HG03469 (cell line): ENCODE data around the gene UBE2H.

Source experiments
- ATAC-seq: cut with Tn5 transposase; IDR thresholded peaks from one replicate; pipeline ENCODE4 v1.9.1; 2021; ENCODE audit warnings: mild to moderate bottlenecking, moderate library complexity, moderate number of reproducible peaks; ENCODE audit not compliant: unreplicated experiment

Gene UBE2H

DNA sequence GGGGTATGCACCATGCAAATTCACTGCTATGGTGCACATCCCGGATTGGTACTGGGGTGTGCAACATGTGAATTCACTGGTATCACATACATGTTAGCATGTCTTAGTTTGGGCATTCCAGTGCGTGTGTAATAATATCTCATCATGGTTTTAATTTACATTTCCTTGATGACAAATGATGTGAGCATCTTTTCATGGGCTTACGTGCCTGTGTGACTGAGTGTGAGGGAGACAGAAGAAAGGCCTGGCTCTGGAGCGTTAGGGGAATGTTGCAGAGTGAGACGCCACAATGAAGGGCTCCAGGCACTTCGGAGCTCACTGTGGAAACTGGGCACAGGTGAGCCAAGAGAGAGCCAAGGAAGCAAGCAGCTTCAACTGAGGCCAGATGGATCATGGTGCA lies 162.6 kb downstream of the UBE2H start:
- ATAC-seq, result no peak

- ATAC-seq, result no peak
Observed at GRCh38 chr7:129789652-129790051, 163.1 kb downstream of the UBE2H start.

DNA sequence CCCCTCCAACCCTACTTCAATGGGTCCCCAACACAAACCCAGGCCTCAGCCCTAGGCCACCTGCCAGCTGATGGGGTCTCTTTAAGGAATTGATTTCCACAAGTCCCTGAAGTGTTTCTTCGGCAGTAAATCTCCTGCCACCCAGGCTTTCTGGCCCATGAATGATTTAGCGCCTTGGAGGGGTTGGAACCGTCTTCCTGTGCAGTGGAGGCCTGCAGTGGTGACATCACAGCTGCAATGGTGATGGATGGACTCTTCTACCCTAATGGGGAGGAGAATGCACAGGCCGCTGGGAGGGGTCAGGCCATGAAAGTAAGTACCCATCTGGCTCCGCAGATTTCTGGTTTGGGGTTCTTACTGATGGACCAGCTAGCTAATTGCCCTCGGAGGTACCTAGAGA lies 163.8 kb downstream of the UBE2H start:
- no peak for ATAC-seq

- ATAC-seq, result no peak
Observed at GRCh38 chr7:129786825-129787563, 165.8 kb downstream of the UBE2H start.

- no peak for ATAC-seq
Observed at GRCh38 chr7:129785685-129786514, 166.9 kb downstream of the UBE2H start.

DNA sequence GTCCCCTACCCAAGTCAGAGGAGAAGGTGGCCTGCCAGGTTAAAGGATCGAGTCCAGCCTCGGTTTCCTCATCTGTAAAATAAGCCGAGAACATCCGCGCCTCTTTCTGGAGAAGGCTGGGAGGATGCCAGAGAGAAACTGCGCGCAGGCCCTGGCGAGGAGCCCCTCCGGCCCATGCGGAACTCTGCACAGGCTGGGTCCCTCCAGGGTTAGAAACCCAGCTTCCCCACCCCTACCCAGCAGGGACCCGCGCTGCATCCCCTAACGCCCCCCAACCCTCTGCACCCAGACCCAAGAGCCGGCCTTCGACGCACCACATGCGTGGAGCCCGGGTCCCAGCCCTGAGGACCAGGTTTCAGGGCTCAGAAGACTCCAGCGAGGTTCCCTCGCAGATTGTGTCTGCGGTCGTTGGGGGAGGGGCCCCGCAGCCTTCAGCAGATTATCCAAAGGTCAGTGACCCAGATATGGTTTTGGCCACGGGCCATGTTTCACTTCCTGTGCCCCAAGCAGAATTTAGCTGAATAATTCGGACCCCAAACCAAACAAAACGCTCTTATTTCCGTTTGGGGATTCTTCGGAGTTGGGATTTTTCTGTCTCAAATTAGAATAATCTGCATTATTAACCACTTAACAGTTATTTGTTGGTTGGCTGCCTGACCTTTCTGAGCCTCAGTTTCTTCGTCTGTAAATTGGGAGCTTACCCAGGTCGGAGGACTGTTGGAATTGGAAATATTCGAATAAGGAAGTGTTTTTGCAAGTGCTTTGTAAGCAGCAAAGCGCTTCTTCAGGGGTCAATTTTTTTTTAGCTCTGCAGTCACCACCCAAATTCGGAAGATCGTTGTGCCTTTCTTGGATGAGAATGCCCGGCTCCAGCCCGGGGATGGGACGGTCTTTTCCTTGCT lies 167.7 kb downstream of the UBE2H start:
- no peak for ATAC-seq

GRCh38 chr7:129784437-129784782 lies 168.3 kb downstream of the UBE2H start:
- ATAC-seq, result no peak

GRCh38 chr7:129783584-129783919 lies 169.2 kb downstream of the UBE2H start:
- no peak for ATAC-seq

DNA sequence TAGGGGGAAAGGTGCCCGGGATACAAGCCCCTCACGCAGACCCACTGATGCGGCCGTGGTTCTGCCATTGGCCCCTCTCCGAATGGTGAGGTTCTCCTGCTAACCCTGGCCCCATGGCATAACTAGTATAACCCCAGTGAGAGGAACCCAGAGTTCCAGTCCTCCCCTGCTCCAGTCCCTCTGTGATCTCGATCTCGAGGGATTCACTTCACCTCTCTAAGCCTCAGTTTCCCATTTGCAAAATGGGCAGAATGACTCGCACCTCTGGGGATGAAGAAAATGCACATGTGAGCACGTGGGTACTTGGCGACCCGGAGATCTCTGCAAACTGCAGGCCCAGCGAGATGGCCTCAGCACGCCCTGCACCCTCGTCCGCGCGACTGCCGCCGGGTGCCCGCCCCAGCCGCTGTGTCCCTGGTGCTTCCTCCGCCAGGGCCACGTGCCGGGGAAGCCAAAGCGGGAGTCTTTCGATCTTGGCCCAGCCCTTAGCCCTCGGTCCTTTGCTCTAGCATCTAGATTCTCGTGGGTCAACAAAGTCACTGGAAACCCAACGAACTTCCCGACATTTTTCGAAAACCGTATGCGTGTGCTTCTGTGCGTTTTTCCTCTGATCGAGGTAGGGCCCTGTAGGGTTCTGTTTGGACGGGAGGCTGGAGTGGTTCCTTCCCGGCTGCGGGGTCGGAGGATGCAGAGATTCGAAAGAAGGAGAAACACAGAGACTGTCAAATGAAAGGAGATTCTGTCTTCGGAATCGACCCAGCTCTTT lies 169.8 kb downstream of the UBE2H start:
- ATAC-seq, result no peak

GRCh38 chr7:129781928-129782817 lies 170.6 kb downstream of the UBE2H start:
- ATAC-seq, result no peak

DNA sequence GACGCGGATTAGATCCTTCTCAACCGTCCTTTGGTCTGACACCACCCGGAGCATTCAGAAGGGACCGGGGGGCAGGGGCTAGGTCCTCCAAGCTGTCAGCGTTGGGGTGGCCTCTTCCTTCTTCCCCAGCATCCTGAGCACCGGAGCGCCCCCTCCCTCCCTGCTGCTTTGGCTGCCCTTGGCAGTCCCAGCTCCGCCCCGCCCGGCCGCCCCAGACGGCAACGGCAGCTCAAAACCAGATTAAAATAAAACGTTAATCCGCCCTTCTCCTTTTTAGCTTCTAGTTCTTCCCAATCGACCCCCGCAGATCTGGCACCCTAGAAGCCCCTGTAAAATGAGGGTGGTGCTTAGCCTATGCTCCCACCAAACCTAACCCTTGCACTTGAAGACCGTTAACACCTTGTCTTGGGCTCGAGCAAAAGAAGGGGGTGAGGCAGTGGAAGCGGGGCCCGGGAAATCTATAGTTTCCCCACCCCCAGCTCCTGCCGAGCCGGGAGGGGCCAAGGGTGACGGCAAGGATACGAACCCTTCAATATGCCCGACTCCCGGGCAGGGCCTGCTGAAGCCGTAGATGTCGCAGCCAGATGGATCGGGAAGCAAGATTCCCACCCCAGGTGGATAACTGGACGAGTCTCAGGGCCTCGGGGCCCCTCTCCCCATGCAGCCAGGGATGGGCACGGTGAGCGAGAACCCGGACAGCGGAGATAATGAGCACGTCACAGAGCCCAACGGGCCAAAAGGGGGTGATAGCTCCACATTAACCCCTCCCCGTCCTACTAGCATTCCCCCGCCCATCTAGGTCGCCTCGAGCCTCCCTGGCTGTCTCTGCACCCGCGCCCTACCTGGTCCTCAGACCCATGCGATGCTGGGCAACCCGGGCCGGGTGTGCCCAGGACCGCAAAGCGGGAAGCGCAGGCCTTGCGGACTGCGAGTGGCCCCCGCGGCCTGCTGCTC lies 171.5 kb downstream of the UBE2H start:
- ATAC-seq, result no peak
